HEK293 (cell line): ENCODE results near the gene RNF113B.

Experiments used
- CTCF ChIA-PET: fragments of 350-600 bp; formaldehyde crosslinking; extraction: SDS; loops from one replicate; lab custom pipeline; 2021; ENCODE audit warnings: antibody characterized with exemption; lab: Yijun Ruan, JAX
- POLR2A ChIA-PET: fragments of 300-600 bp; formaldehyde crosslinking; extraction: SDS; loops from one replicate; lab custom pipeline; 2020; ENCODE audit warnings: antibody characterized with exemption, inconsistent platforms; lab: Yijun Ruan, JAX
- H3K27ac ChIP-seq: fragments of 200-500 bp; sonication (Bioruptor generic); 2 replicates; pipeline ENCODE4 v1.5.1; 2014; ENCODE audit warnings: low read depth, low read length, control low read depth, inconsistent platforms; ENCODE audit errors: extremely low read depth
- H3K36me3 ChIP-seq, 2 experiments: fragments of 200-500 bp in 1 of 2; sonication (Bioruptor generic) in 1 of 2; 1 replicate in 1 of 2; 2 replicates in 1 of 2; pipeline ENCODE4 v1.5.1; 2014 to 2017; ENCODE audit warnings: inconsistent platforms in 2 of 2, low read length in 2 of 2; ENCODE audit not compliant: control insufficient read depth in 2 of 2, insufficient read depth in 1 of 2
- H3K4me1 ChIP-seq: fragments of 200-500 bp; sonication (Bioruptor generic); 2 replicates; pipeline ENCODE4 v1.5.1; 2014; ENCODE audit warnings: mild to moderate bottlenecking, low read length, inconsistent platforms; ENCODE audit not compliant: control insufficient read depth, insufficient read depth
- H3K4me3 ChIP-seq: 2 replicates; pipeline ENCODE4 v1.5.1; 2011; ENCODE audit warnings: low read depth, mild to moderate bottlenecking, control low read depth, low read length, moderate library complexity
- H3K9me3 ChIP-seq: fragments of 200-500 bp; sonication (Bioruptor generic); 2 replicates; pipeline ENCODE4 v1.5.1; 2014; ENCODE audit warnings: low read depth, low read length, inconsistent platforms; ENCODE audit not compliant: control insufficient read depth, insufficient read depth
- ELK4 ChIP-seq: IDR thresholded peaks from 2 replicates; pipeline ENCODE4 v1.6.1; 2011; ENCODE audit warnings: mild to moderate bottlenecking, low read depth, low read length, borderline replicate concordance
- HIC1 ChIP-seq: fragments of 450-650 bp; formaldehyde crosslinking; IDR thresholded peaks from 2 replicates; pipeline ENCODE4 v1.5.1; 2016; ENCODE audit warnings: missing biosample characterization, missing genetic modification characterization
- IKZF3 ChIP-seq: fragments of 450-650 bp; IDR thresholded peaks from 2 replicates; pipeline ENCODE4 v1.5.0; 2018; ENCODE audit warnings: missing biosample characterization, mild to moderate bottlenecking, missing genetic modification characterization, moderate library complexity
- OSR2 ChIP-seq: fragments of 450-650 bp; formaldehyde crosslinking; IDR thresholded peaks from 2 replicates; pipeline ENCODE4 v1.5.1; 2016; ENCODE audit warnings: missing biosample characterization, missing genetic modification characterization
- PRDM6 ChIP-seq: fragments of 450-650 bp; formaldehyde crosslinking; IDR thresholded peaks from 2 replicates; pipeline ENCODE4 v1.5.1; 2017; ENCODE audit warnings: missing biosample characterization, missing genetic modification characterization
- TCF7L2 ChIP-seq: IDR thresholded peaks from 2 replicates; pipeline ENCODE4 v1.6.1; 2011; ENCODE audit warnings: low read depth, mild to moderate bottlenecking, inconsistent platforms, low read length, moderate library complexity, borderline replicate concordance
- YY2 ChIP-seq: fragments of 450-650 bp; formaldehyde crosslinking; IDR thresholded peaks from 2 replicates; pipeline ENCODE4 v1.5.1; 2016; ENCODE audit warnings: missing biosample characterization, missing genetic modification characterization
- ZBTB8A ChIP-seq: fragments of 450-650 bp; formaldehyde crosslinking; IDR thresholded peaks from 2 replicates; pipeline ENCODE4 v1.5.1; 2016; ENCODE audit warnings: missing biosample characterization, missing genetic modification characterization
- ZIC2 ChIP-seq: fragments of 450-650 bp; formaldehyde crosslinking; IDR thresholded peaks from 2 replicates; pipeline ENCODE4 v1.5.1; 2016; ENCODE audit warnings: missing biosample characterization, missing genetic modification characterization
- ZNF112 ChIP-seq: fragments of 450-650 bp; formaldehyde crosslinking; IDR thresholded peaks from 2 replicates; pipeline ENCODE4 v1.5.0; 2017; ENCODE audit warnings: missing biosample characterization, missing genetic modification characterization
- ZNF140 ChIP-seq: fragments of 450-650 bp; formaldehyde crosslinking; IDR thresholded peaks from 2 replicates; pipeline ENCODE4 v1.5.1; 2016; ENCODE audit warnings: missing biosample characterization, missing genetic modification characterization
- ZNF169 ChIP-seq: fragments of 450-650 bp; formaldehyde crosslinking; IDR thresholded peaks from 2 replicates; pipeline ENCODE4 v1.5.1; 2016; ENCODE audit warnings: missing biosample characterization, missing genetic modification characterization
- ZNF26 ChIP-seq: fragments of 450-650 bp; formaldehyde crosslinking; IDR thresholded peaks from 2 replicates; pipeline ENCODE4 v1.5.1; 2016; ENCODE audit warnings: missing biosample characterization, missing genetic modification characterization
- ZNF302 ChIP-seq: fragments of 450-650 bp; formaldehyde crosslinking; IDR thresholded peaks from 2 replicates; pipeline ENCODE4 v1.5.1; 2016; ENCODE audit warnings: missing biosample characterization, missing genetic modification characterization, low read depth
- ZNF404 ChIP-seq: fragments of 450-650 bp; formaldehyde crosslinking; IDR thresholded peaks from 2 replicates; pipeline ENCODE4 v1.5.1; 2017; ENCODE audit warnings: missing biosample characterization, missing genetic modification characterization
- ZNF423 ChIP-seq: fragments of 450-650 bp; formaldehyde crosslinking; IDR thresholded peaks from 2 replicates; pipeline ENCODE4 v1.5.1; 2016; ENCODE audit warnings: missing biosample characterization, missing genetic modification characterization
- ZNF549 ChIP-seq: fragments of 450-650 bp; IDR thresholded peaks from 2 replicates; pipeline ENCODE4 v1.5.1; 2018; ENCODE audit warnings: missing biosample characterization, missing genetic modification characterization, mild to moderate bottlenecking, inconsistent platforms, moderate library complexity
- ZNF701 ChIP-seq: fragments of 450-650 bp; formaldehyde crosslinking; IDR thresholded peaks from 2 replicates; pipeline ENCODE4 v1.5.1; 2016; ENCODE audit warnings: missing biosample characterization, missing genetic modification characterization
- ZNF747 ChIP-seq: fragments of 450-650 bp; formaldehyde crosslinking; IDR thresholded peaks from 2 replicates; pipeline ENCODE4 v1.5.1; 2016; ENCODE audit warnings: missing biosample characterization, missing genetic modification characterization
- ZNF791 ChIP-seq: fragments of 450-650 bp; formaldehyde crosslinking; IDR thresholded peaks from 2 replicates; pipeline ENCODE4 v1.5.1; 2016; ENCODE audit warnings: missing biosample characterization, missing genetic modification characterization

Gene RNF113B

GRCh38 chr13:98204546-98204945, 27.5 kb upstream of the RNF113B start:
- CTCF ChIA-PET, result interaction anchor here (0.7 kb wide), 1 partner anchor 17 kb away, joined by 3 read pairs; no protein-coding TSS in a partner anchor
- H3K9me3 ChIP-seq, result no peaks in the 10 kb centered on the region
- POLR2A ChIA-PET, result no interaction called here

GRCh38 chr13:98203646-98204326, 26.7 kb upstream of the RNF113B start:
- 0 out of 2 replicates have a peak, but pooled peaks have one; percentile 14 for TF ChIP-seq ZNF140 (tag by site-specific recombination)
- TF ChIP-seq ZNF404 (tag by site-specific recombination), result no peak
- Histone ChIP-seq H3K4me1 (peaks cover 2% of the 10 kb centered on the region; the same call in 1 of the 2 replicates), H3K36me3 (no peaks in the 10 kb centered on the region), H3K9me3 (no peaks in the 10 kb centered on the region), H3K27ac (no peak overlapping the region), H3K4me3 (no peak overlapping the region)
- ChIA-PET POLR2A (no interaction called here), CTCF (no interaction called here)

More at GRCh38 chr13:98204546-98204945, 27.5 kb upstream of the RNF113B start:
- Histone ChIP-seq H3K4me3 (no peak overlapping the region), H3K27ac (no peak overlapping the region), H3K4me1 (peaks cover 2% of the 10 kb centered on the region; the same call in 1 of the 2 replicates), H3K36me3 (no peaks in the 10 kb centered on the region)
- TF ChIP-seq ZNF791 (tag by site-specific recombination) (no peak), ZNF112 (tag by site-specific recombination) (no peak), ZNF747 (tag by site-specific recombination) (no peak), ZNF302 (tag by site-specific recombination) (no peak), TCF7L2 (no peak), ZNF701 (tag by site-specific recombination) (no peak), IKZF3 (tag by site-specific recombination) (no peak), ZBTB8A (tag by site-specific recombination) (no peak)

- Histone ChIP-seq H3K4me1 (peaks cover 2% of the 10 kb centered on the region; the same call in 1 of the 2 replicates), H3K36me3 (no peaks in the 10 kb centered on the region), H3K27ac (no peak overlapping the region), H3K4me3 (no peak overlapping the region), H3K9me3 (no peaks in the 10 kb centered on the region)
- CTCF ChIA-PET, result interaction anchor here (0.6 kb wide), 1 partner anchor 60 kb away, joined by 3 read pairs; no protein-coding TSS in a partner anchor
- TF ChIP-seq ELK4 (no peak), ZNF423 (tag by site-specific recombination) (peak; percentile 68), PRDM6 (peak; percentile 59; the same call in 1 of the 2 replicates), OSR2 (tag by site-specific recombination) (peak; percentile 50; the same call in 1 of the 2 replicates), ZIC2 (peak; percentile 68)
- POLR2A ChIA-PET, result no interaction called here
Measured at GRCh38 chr13:98201984-98202383, 24.9 kb upstream of the RNF113B start.

GRCh38 chr13:98201189-98201588, 24.1 kb upstream of the RNF113B start:
- H3K4me1 ChIP-seq, result peaks cover 2% of the 10 kb centered on the region; the same call in 1 of the 2 replicates
- no peaks in the 10 kb centered on the region for H3K9me3 ChIP-seq
- H3K4me3 ChIP-seq, result no peak overlapping the region
- CTCF ChIA-PET, result interaction anchor here (0.7 kb wide), 1 partner anchor 13 kb away, joined by 3 read pairs; no protein-coding TSS in a partner anchor
- H3K27ac ChIP-seq, result no peak overlapping the region
- POLR2A ChIA-PET, result no interaction called here
- H3K36me3 ChIP-seq, result no peaks in the 10 kb centered on the region
- TF ChIP-seq ZNF26 (tag by site-specific recombination), result no peak
- TF ChIP-seq ZNF169 (tag by site-specific recombination), result no peak
- TF ChIP-seq YY2 (tag by site-specific recombination), result no peak
- no peak for TF ChIP-seq HIC1 (tag by site-specific recombination)
- no peak for TF ChIP-seq ZNF549 (tag by site-specific recombination)
